Peyer's patch (tissue), 4 donors: ENCODE measurements around the gene ZNF24.
A peak's percentile ranks its signal among the peaks of the same experiment; 100 is the strongest.

ENCODE experiments used
- POLR2A ChIP-seq, 2 donors: fragments of 450-650 bp; IDR thresholded peaks; one replicate each; pipeline ENCODE4 v1.5.1; 2017; ENCODE audit warnings: antibody characterized with exemption in 2 of 2, mild to moderate bottlenecking in 2 of 2, moderate library complexity in 2 of 2
- TF ChIP-seq, protein P1 (sequence below), 6 experiments: fragments of 450-650 bp in 4 of 6; fragments of 200-600 bp in 2 of 6; sonication (generic) in 1 of 6; IDR thresholded peaks; one replicate each; pipeline ENCODE4 v1.5.1; 2017 to 2019; ENCODE audit warnings: antibody characterized with exemption in 6 of 6, mild to moderate bottlenecking in 3 of 6, moderate library complexity in 1 of 6

DNA sequence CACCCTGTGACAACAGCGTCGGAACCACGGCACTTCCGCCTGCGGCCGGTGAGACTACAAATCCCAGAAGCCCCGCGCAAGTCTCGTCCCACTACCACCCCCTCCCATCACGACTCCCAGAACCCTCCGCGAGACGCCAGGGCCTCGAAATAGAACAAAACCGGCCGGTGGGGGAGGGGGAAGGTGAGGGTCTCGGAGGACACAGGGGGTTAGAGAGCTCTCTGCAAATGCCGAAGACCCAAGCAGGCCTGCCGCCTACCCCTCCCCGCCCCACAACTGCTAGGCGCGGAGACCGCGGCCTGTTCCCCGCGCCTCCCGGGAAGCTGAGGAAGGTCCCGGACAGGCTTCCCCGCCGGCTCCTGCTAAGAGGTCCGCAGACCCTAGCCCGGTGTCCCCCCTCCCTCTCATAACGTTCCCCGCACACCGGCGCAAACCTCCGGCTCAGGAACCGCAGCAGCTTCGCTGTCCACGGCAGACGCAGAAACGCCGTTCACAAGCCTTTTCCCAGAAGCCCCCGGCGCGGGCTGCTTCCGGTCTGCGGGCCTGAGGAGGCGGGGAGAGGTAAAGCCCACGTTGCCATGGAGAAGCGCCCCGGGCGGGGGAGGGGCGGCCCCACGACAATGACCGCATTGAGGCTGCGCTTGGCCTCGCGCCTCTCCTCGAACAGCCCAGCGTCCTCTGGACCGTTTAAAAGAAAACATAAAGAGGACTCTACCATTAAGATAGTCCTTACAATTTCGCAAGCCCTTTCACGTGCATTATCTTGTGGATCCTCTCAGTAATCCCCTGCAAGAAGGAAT lies at the start of gene ZNF24:
- peak; percentile 46 to 70 for TF ChIP-seq POLR2A (IDR thresholded peaks at IDR 0.05)
- TF ChIP-seq, protein P1, sequence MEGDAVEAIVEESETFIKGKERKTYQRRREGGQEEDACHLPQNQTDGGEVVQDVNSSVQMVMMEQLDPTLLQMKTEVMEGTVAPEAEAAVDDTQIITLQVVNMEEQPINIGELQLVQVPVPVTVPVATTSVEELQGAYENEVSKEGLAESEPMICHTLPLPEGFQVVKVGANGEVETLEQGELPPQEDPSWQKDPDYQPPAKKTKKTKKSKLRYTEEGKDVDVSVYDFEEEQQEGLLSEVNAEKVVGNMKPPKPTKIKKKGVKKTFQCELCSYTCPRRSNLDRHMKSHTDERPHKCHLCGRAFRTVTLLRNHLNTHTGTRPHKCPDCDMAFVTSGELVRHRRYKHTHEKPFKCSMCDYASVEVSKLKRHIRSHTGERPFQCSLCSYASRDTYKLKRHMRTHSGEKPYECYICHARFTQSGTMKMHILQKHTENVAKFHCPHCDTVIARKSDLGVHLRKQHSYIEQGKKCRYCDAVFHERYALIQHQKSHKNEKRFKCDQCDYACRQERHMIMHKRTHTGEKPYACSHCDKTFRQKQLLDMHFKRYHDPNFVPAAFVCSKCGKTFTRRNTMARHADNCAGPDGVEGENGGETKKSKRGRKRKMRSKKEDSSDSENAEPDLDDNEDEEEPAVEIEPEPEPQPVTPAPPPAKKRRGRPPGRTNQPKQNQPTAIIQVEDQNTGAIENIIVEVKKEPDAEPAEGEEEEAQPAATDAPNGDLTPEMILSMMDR (IDR thresholded peaks at IDR 0.05): no peak
